Kidney capillary endothelial cell (primary cell): ENCODE data around the gene GATAD2A.
A peak's percentile ranks its signal among the peaks of the same experiment; 100 is the strongest.
"Not testable (repeated sequence)": the region's sequence is repeated elsewhere in the genome, so short reads cannot be mapped to it uniquely, and the experiment has no call there.

Experiments
- DNase-seq: peaks from one replicate; pipeline ENCODE4 v3.0.0-alpha.2; 2018; ENCODE audit warnings: low spot score

Gene GATAD2A

DNA sequence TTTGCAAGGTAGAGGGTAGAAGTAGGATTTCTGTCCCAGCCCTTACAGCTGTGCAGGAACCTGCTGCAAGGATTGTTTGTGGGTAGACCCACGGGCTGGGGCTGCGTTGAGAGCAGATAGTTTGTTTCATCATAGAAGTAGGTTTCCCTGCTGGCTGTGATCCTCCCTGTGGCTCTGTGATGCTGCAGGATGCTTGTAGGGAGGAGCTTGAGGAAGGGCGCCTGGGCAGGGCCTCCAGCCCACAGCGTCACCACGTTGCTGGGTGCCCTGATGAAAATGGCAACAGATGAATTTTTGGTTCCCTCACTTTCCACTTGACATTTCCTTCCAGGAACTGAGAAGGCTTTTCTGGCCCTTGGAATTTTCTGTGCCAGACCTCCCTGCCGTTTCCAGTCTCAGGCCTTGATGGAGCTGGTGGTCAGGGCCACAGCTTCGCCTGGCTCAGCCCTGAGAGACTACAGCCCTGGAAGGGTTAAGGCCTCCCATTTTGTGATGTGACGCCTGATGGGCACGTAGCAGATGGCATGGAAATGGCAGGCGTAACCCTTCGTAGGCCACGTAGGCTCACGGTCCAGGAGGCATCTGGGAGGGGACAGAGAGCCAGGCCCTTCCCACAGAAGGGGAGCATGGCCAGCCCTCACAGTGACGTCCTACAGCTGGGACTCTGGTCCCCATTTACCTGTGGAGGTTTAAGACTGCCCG lies 42.2 kb downstream of the GATAD2A start:
- no peak for DNase-seq

DNA sequence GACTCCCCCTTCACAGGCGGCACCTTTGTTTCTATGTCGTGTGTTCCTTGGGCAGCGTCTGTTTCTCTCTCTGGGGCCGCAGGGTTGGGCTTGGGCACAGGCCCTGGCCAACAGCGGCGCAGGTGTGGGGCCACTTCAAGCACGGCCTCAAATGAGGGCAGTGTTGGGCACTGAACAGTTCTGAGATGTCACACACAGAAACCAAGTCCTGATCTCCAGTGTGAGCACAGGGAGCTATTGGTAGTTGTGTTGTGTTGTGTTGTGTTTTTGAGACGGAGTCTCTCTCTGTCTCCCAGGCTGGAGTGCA lies 42.7 kb downstream of the GATAD2A start:
- DNase-seq: no peak

GRCh38 chr19:19451429-19452242 lies 46.2 kb downstream of the GATAD2A start:
- no peak for DNase-seq

DNA sequence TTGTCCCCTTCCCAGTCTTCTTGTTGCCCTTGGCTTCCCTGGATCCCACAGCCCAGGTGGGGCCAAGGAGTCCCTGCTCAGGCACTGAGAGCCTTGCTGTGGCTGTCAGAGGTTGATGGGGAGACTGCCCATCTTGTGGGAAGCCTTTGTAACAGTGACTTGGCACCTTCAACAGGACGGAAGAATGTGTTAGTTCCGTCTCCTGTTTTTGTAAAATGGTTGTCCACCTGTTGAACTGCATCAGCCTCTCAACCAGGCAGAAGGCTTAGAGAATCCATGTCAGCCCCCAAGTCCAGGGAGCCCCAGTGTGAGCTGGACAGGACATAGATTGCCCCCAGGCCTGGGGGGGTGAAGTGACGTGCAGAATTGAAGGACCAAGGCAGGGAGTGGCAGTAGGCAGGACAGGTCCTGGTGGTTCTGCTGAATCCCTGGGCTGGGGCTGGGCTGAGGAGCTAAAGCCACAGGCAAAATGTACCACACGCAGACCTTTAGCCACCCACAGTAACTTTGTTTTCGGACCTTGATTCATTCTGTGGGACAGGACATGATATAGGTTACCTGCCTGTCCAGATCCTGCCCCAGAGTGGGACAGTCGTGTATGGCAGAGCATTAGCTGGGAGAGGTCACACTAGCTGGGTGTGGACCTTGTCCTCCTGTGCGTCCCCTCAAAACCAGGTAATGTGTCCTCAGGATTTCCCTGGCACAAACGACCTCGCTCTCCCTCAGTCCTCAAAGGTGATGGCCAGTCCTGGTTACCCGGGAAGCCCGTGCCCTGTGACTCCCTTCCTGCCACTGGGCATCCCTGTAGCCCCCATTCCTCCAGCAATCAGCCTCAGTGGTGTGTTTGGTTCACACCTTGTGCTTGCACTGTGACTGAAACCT lies 47.0 kb downstream of the GATAD2A start:
- DNase-seq: no peak

- DNase-seq: no peak
Observed at GRCh38 chr19:19453125-19453454, 47.6 kb downstream of the GATAD2A start.

- DNase-seq: not testable (repeated sequence)
Observed at GRCh38 chr19:19455166-19455919, 49.9 kb downstream of the GATAD2A start.

DNA sequence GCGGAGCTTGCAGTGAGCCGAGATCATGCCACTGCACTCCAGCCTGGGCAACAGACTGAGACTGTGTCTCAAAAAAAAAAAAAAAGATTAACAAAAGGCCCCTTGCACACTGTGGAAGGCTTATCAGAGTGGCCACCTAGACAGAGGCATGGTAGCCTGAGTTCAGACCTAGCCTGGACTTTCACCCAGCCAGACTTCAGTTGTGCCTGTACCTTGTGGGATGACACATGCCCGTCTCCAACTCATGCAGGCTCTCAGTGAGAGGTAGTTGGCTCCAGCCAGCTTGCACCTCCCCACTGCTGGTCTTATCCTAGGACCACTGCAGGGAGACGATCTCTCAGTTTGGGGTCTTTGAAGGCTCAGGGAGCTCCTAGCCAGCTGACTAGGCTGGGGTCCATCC lies 52.2 kb downstream of the GATAD2A start:
- DNase-seq: no peak

DNA sequence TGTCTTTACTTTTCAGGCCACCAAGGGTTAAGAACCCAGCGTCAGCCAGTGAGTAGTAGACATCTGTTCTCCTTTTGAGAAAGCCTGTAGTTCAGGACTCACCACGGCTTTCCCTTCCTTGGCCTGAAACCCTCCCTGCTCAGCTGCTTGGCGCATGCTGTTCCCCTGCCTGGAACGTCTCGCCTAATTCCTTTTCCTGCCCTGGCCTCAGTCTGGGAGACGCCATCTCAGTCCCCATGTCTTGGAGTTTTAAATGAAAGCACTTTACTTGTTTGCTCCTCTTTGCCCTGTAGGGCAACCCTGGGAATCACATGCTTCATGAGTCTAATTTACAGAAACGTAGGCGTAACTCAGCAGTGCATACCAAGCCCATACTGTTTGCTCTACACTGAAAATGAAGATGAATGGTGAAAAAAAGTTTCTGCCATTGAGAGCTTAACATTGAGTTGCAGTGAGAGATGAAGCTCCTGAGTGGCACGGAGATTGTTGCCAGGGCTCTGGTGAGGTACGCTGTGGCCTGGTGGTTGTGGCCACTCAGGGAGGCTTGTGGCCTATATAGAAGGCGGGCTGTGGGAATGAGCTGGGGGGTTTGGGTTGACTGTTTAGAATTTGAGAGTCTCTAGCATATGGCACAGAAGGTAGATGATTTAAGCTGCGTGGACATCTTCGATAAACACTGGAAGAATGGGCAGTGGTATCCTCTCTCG lies 52.8 kb downstream of the GATAD2A start:
- DNase-seq: no peak

DNA sequence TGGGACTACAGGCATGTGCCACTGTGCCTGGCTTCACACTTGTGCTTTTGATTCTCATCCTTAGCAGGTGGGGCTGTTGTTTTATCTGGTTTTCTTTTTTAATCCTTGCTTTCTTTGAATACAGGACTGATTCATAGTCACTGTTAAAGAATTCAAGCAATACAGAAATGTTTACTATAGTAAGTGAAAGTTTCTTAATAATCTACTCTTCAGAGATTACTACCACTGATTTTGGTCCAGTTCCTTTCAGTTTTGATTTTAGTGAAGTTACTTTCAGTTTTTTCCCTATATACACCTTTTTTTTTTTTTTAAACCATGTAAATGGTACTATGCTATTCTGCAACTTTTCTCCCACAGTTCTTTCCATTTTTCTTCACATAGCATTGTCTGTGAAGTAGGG lies 53.6 kb downstream of the GATAD2A start:
- DNase-seq: no peak

GRCh38 chr19:19459707-19460251 lies 54.3 kb downstream of the GATAD2A start:
- peak; percentile 94 for DNase-seq

- DNase-seq: peak; percentile 27
Observed at GRCh38 chr19:19460258-19460731, 54.8 kb downstream of the GATAD2A start.

DNA sequence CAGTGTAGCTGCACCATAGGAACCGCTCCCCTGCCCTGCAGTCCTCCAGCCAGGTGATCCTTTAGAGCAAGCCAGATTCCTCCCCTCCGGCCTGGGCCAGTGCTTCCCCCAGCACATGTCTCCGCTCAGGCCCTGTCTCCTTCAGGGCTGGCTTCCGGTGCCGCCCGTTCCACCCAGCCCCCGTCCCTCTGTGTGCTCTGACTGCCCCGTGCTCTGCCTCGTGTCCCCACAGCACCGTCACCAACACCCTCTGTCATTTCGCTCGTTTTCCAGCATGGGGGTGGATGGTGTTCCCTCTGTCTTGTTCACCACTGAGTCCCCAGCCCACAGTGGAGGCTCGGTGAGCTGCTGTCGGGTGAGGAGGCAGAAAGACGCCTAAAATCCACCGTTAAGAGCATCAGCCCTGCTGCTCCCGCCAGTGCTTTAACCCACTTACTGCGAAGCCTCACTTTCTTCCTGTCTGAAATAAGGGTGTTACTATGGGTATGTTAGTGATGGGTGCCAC lies 55.3 kb downstream of the GATAD2A start:
- DNase-seq: peak; percentile 75

DNA sequence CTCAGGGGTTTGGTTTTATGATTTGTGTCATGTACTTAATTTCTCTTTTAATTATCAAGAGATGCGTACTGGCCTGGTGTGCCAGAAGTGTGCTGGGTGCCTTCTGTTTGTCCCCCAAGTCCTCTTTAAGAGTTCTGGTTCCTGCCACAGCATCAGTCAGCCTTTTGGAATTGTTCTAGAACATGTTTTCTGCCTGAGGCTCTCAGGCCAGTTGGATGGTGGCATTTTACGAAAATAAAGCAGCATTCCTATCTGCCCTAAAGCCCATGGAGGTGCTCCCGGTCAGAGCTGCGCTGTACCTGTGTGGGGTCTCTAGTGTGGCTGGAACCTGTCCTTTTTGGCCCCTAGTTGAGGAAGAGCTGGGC lies 55.8 kb downstream of the GATAD2A start:
- no peak for DNase-seq

- peak; percentile 53 for DNase-seq
Observed at GRCh38 chr19:19461671-19462622, 56.5 kb downstream of the GATAD2A start.

DNA sequence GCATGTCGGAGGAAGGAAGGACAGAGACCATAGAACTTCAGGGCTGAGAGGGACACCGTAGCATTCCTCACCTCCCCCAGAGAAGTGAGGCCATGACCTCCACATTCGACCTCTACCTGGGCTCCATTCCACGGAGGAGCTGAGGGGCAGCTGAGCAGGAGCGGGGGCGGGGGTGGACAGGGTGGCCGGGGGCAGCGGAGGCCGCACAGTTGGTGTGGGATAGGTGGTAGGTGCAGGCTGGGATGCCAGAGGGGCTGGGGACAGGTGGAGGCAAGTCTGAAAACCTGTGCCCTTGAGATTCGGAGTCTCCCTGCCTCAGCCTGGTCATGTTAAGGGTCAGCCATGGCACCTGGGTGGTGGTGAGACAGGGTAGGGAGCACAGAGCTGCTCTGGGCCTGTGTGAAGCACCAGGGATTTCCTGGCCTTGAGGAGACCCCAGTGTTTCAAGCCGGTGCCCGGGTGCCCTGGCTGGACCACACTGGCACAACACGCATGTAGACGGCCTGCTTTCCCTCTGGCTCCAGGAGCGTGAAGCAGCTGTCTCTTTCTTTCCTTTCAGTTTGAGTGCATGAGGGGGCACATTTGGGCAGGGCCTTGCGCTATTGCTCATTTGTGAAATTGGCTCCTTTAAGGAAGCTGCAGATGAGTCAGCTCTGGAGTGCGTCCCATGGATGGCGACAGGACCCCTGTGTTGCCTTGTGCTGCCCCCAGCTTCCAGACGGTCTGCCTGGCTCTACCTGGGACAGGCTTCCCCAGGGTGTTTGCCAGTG lies 58.1 kb downstream of the GATAD2A start:
- DNase-seq: peak; percentile 52

- DNase-seq: peak; percentile 29
Observed at GRCh38 chr19:19464339-19465098, 59.0 kb downstream of the GATAD2A start.

GRCh38 chr19:19465436-19466070 lies 60.1 kb downstream of the GATAD2A start:
- DNase-seq: no peak

DNA sequence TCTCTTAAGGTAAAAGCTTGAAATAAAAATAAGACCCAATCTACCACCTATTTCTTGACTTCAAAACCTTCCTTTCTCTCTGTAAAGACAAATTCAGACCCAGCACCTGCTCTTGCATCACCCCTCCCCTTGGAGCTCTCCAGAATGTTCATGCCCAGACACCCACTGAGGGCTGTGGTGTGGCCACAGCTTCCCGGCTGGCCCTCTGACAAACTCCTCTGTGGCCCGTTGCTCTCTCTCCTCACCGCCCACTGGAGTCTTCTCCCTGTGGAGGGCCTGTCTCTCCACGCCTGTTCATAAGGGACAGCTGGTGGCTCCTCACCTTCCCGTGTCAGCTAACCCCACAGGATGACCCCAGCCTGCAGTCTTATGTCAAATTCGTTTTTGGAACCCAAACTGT lies 60.7 kb downstream of the GATAD2A start:
- DNase-seq: no peak
